ENCODE data around the gene HFE.

DNA sequence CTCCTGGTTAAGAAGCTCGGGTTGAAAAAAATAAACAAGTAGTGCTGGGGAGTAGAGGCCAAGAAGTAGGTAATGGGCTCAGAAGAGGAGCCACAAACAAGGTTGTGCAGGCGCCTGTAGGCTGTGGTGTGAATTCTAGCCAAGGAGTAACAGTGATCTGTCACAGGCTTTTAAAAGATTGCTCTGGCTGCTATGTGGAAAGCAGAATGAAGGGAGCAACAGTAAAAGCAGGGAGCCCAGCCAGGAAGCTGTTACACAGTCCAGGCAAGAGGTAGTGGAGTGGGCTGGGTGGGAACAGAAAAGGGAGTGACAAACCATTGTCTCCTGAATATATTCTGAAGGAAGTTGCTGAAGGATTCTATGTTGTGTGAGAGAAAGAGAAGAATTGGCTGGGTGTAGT, 2.0 kb downstream of the HFE start:
- TF ChIP-seq, protein P1, sequence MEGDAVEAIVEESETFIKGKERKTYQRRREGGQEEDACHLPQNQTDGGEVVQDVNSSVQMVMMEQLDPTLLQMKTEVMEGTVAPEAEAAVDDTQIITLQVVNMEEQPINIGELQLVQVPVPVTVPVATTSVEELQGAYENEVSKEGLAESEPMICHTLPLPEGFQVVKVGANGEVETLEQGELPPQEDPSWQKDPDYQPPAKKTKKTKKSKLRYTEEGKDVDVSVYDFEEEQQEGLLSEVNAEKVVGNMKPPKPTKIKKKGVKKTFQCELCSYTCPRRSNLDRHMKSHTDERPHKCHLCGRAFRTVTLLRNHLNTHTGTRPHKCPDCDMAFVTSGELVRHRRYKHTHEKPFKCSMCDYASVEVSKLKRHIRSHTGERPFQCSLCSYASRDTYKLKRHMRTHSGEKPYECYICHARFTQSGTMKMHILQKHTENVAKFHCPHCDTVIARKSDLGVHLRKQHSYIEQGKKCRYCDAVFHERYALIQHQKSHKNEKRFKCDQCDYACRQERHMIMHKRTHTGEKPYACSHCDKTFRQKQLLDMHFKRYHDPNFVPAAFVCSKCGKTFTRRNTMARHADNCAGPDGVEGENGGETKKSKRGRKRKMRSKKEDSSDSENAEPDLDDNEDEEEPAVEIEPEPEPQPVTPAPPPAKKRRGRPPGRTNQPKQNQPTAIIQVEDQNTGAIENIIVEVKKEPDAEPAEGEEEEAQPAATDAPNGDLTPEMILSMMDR (IDR thresholded peaks at IDR 0.05; ENCODE audit: borderline replicate concordance, extremely low read depth, low read length, poor library complexity, severe bottlenecking), result no peak
- no peak for TF ChIP-seq EZH2 (IDR thresholded peaks at IDR 0.05; ENCODE audit: borderline replicate concordance, low read depth, low read length, severe bottlenecking)

Measured in DND-41 (cell line).